ENCODE data around the gene ABHD17C. TPM values are rescaled to one million over a fixed set of nuclear protein-coding genes. Genes with fewer than 3 reads are reported as not detected.
A peak's percentile ranks its signal among the peaks of the same experiment; 100 is the strongest.

ABHD17C gene
- total RNA-seq, 6 experiments from 2014 or later, result 2.0 to 5.5 (median 3.0) TPM

GRCh38 chr15:80689716-80690115 is 5.4 kb upstream of the ABHD17C start:
- Histone ChIP-seq H3K27me3 (no peaks in the 10 kb centered on the region), H3K4me1 (peaks cover 0 to 7% (median 0%) of the 10 kb centered on the region in 4 donors), H3K27ac (no peak overlapping the region), H3K4me3 (no peak overlapping the region), H3K36me3 (no peaks in the 10 kb centered on the region), H3K9me3 (no peaks in the 10 kb centered on the region)
- TF ChIP-seq, protein P1, sequence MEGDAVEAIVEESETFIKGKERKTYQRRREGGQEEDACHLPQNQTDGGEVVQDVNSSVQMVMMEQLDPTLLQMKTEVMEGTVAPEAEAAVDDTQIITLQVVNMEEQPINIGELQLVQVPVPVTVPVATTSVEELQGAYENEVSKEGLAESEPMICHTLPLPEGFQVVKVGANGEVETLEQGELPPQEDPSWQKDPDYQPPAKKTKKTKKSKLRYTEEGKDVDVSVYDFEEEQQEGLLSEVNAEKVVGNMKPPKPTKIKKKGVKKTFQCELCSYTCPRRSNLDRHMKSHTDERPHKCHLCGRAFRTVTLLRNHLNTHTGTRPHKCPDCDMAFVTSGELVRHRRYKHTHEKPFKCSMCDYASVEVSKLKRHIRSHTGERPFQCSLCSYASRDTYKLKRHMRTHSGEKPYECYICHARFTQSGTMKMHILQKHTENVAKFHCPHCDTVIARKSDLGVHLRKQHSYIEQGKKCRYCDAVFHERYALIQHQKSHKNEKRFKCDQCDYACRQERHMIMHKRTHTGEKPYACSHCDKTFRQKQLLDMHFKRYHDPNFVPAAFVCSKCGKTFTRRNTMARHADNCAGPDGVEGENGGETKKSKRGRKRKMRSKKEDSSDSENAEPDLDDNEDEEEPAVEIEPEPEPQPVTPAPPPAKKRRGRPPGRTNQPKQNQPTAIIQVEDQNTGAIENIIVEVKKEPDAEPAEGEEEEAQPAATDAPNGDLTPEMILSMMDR (IDR thresholded peaks at IDR 0.05), result no peak
- no peak for TF ChIP-seq POLR2A (IDR thresholded peaks at IDR 0.05)
- intact Hi-C loops (cut with DNase I), result no loop called here
- no peak for DNase-seq
- ATAC-seq, result no peak
- 65% methylated on average over 4 of the region's 5 CpGs for WGBS (ENCODE audit: insufficient coverage, low coverage, low lambda C conversion rate, missing lambda C conversion rate)

DNA sequence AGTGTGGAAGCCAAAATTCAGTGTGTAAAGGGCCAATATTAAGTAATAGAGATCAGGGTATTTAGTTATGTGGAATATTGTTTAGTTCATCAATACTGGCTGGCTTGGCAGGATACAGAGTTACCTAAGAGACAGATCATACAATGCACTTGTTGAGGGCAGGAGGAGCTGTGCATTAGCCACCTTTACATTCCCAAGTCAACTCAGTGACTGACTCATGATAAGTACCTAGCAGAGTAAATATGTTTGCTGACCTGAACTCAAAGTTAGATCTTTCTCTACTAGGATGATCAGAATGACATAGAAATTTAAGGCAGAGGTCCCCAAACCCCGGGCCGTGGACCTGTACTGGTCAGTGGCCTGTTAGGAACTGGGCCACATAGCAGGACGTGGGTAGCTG is 3.5 kb upstream of the ABHD17C start:
- H3K27ac ChIP-seq, result no peak overlapping the region
- H3K27me3 ChIP-seq, result no peaks in the 10 kb centered on the region
- WGBS (ENCODE audit: insufficient coverage, low coverage, low lambda C conversion rate, missing lambda C conversion rate), result 50% methylated on average over 1 of the region's 3 CpGs
- ATAC-seq (peak in 1 of 4 donors; percentile 5), DNase-seq (no peak)
- intact Hi-C loops (cut with DNase I), result no loop called here
- H3K4me3 ChIP-seq, result no peak overlapping the region
- no peak for TF ChIP-seq POLR2A (IDR thresholded peaks at IDR 0.05)
- TF ChIP-seq, protein P1 (IDR thresholded peaks at IDR 0.05), result no peak
- no peaks in the 10 kb centered on the region for H3K36me3 ChIP-seq
- no peaks in the 10 kb centered on the region for H3K9me3 ChIP-seq
- H3K4me1 ChIP-seq, result peaks cover 0 to 14% (median 2%) of the 10 kb centered on the region in 4 donors

DNA sequence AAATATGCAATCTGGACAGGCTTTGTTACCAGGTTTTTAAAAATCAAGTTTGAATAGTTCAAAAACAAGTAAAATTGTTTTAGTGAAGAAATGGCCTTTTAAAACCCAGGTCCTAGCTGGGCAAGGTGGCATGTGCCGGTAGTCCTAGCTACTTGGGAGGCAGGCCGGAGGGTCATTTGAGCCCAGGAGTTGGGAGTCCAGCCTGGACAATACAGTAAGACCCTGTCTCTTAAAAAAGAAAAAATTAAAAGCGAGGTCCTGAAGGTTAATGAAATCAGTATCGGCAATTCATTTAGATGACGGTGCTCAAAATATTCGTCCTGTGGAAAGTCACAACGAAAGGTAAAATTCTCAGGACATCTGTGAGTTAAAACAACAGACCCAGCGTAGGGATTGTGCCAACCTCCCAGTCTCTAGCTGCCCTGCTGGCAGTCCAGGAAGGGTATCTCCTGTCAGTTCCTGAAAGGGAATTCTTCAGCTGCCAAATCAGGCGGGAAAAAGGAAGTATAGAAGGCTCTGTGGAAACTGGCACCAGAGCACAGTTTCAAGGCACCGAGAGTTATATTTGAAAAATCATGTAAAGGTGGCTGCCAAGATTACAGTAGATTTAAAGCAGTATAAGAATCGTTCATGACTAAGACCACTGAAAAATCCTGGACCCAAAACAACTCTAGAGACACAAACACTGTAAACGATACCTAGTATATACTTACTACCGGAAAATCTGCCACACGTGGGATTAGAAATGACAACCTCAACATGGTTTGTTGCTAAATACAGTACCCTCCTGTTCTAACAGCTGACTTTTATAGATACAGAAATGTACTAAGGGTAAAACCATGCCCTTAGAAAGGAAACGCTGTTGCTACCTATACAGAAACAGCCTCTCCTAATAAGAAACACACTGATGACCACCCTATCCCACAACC is 1.2 kb upstream of the ABHD17C start:
- H3K9me3 ChIP-seq, result no peaks in the 10 kb centered on the region
- H3K27ac ChIP-seq, result peak overlapping the region in 2 of 3 donors; percentile 44 to 48
- no peaks in the 10 kb centered on the region for H3K36me3 ChIP-seq
- DNase-seq (no peak), ATAC-seq (peak in 2 of 4 donors; percentile 3 to 33)
- TF ChIP-seq, protein P1 (IDR thresholded peaks at IDR 0.05), result no peak
- no peak for TF ChIP-seq POLR2A (IDR thresholded peaks at IDR 0.05)
- no peaks in the 10 kb centered on the region for H3K27me3 ChIP-seq
- 44% methylated on average over 15 of the region's 15 CpGs for WGBS (ENCODE audit: insufficient coverage, low coverage, low lambda C conversion rate, missing lambda C conversion rate)
- H3K4me3 ChIP-seq, result peak overlapping the region; percentile 65 to 80 (median 72)
- intact Hi-C loops (cut with DNase I), result no loop called here
- H3K4me1 ChIP-seq, result peaks cover 0 to 17% (median 2%) of the 10 kb centered on the region in 4 donors

- Histone ChIP-seq H3K4me3 (peak overlapping the region; percentile 65 to 80 (median 72)), H3K27me3 (no peaks in the 10 kb centered on the region), H3K36me3 (no peaks in the 10 kb centered on the region), H3K4me1 (peaks cover 0 to 17% (median 2%) of the 10 kb centered on the region in 4 donors), H3K27ac (peak overlapping the region; percentile 28 to 48 (median 44)), H3K9me3 (no peaks in the 10 kb centered on the region)
- DNase-seq (peak in 2 of 3 donors; percentile 57 to 63), ATAC-seq (peak; percentile 49 to 61 (median 50))
- WGBS (ENCODE audit: insufficient coverage, low coverage, low lambda C conversion rate, missing lambda C conversion rate), result 2% methylated on average over 15 of the region's 47 CpGs
- intact Hi-C loops (cut with DNase I), result no loop called here
- no peak for TF ChIP-seq POLR2A (IDR thresholded peaks at IDR 0.05)
- TF ChIP-seq, protein P1 (IDR thresholded peaks at IDR 0.05), result no peak
These were observed 455 bp upstream of the ABHD17C start for GRCh38 chr15:80694611-80695098.

All from right lobe of liver (tissue), 6 donors.